Stimulated activated naive CD8-positive, alpha-beta T cell treated with anti-CD3 and anti-CD28 coated beads, Interleukin-15, amount 100 ng/mL, for 72 hours (primary cell): Measurements from ENCODE around the gene ARRB1.

Experiments
- ATAC-seq: fragments of 150-1000 bp; cut with Tn5 transposase; 2 replicates; pipeline ENCODE4 v1.10.0; 2021; ENCODE audit warnings: mild to moderate bottlenecking, moderate library complexity
- DNase-seq, 2 donors: peaks; one replicate each; pipeline ENCODE4 v3.0.0; 2021 to 2022
- H3K27ac Mint-ChIP-seq, 2 donors: one replicate each; pipeline ENCODE4 v1.8.0; 2022; ENCODE audit warnings: mild to moderate bottlenecking in 2 of 2, mixed read lengths in 2 of 2, moderate library complexity in 2 of 2
- H3K27me3 Mint-ChIP-seq: one replicate; pipeline ENCODE4 v1.8.0; 2022; ENCODE audit warnings: mixed read lengths
- H3K4me1 Mint-ChIP-seq: one replicate; pipeline ENCODE4 v1.8.0; 2022; ENCODE audit warnings: mild to moderate bottlenecking, mixed read lengths
- H3K4me3 Mint-ChIP-seq, 2 donors: one replicate each; pipeline ENCODE4 v1.8.0; 2022; ENCODE audit warnings: mild to moderate bottlenecking in 2 of 2, mixed read lengths in 2 of 2, moderate library complexity in 1 of 2
- H3K9me3 Mint-ChIP-seq, 2 donors: one replicate each; pipeline ENCODE4 v1.8.0; 2022; ENCODE audit warnings: mixed read lengths in 2 of 2

Gene ARRB1

DNA sequence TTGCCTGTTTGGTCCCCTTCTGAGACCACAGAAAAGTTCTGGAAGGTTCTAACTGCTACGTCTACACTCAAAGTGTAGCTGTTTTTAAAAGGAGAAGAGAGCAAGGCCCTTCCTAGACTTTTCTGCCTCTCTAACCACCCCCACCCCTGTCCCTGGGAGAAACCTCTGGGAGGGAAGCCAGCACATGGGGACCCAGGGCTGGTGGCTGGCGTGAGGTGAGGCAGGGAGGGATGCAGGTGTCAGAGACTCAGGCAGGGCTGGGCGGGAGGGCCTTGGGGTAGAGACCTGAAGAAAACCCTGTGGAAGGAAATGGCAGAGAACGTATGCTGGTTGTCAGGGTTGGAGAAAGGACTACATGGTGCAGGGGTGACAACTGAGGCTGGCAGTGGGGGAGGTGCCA lies 26.7 kb downstream of the ARRB1 start:
- Mint-ChIP-seq H3K27me3 (no peaks in the 10 kb centered on the region), H3K4me3 (no peak overlapping the region), H3K27ac (peak overlapping the region in 1 of 2 donors; percentile 58), H3K9me3 (no peaks in the 10 kb centered on the region), H3K4me1 (peaks cover 92% of the 10 kb centered on the region)
- DNase-seq (no peak), ATAC-seq (no peak)

DNA sequence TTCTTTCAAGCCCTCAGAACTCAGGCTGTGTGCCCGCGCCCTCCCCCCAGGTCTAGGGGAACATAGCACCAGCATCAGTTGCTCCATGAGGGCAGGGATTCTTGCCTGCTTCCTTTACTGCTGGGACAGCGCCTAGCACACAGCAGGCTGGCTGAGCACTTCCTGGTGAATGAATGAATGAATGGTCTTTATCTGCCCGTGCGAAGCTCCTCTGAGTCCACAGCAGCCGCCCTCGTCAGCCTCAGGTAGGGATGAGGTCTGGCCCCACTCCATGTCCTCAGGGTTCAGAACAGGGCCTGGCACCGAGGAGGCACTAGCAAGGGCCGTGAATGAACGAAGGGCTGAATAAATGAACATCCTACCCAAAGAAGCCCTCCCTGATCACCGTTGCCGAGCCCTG lies 27.3 kb downstream of the ARRB1 start:
- H3K4me1 Mint-ChIP-seq: peaks cover 92% of the 10 kb centered on the region
- H3K9me3 Mint-ChIP-seq: no peaks in the 10 kb centered on the region
- H3K27ac Mint-ChIP-seq: peak overlapping the region in 1 of 2 donors; percentile 55
- H3K27me3 Mint-ChIP-seq: no peaks in the 10 kb centered on the region
- H3K4me3 Mint-ChIP-seq: no peak overlapping the region
- DNase-seq (no peak), ATAC-seq (no peak)

DNA sequence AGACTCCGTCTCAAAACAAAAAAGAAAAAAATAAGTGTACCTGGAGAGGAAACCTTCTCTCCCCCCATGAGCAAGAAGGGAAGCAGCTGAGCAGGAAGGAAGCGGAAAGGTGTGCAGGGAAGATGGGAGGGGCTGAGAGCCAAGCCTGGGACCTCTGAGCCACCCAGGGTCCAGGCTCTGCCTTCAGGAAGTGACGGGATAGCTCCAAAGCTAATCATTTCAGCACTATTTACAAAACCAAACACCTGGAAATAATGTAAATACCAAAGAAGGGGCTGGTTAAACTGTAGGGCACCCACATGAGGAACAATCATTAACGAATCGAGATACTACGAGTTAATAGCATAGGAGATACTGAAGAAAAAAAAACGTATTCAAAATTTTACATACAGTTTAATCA lies 27.9 kb downstream of the ARRB1 start:
- H3K27ac Mint-ChIP-seq: peak overlapping the region in 1 of 2 donors; percentile 19
- ATAC-seq (no peak), DNase-seq (no peak)
- peak overlapping the region; percentile 17 to 27 for H3K4me3 Mint-ChIP-seq
- no peaks in the 10 kb centered on the region for H3K27me3 Mint-ChIP-seq
- H3K9me3 Mint-ChIP-seq: no peaks in the 10 kb centered on the region
- H3K4me1 Mint-ChIP-seq: peaks cover 90% of the 10 kb centered on the region

DNA sequence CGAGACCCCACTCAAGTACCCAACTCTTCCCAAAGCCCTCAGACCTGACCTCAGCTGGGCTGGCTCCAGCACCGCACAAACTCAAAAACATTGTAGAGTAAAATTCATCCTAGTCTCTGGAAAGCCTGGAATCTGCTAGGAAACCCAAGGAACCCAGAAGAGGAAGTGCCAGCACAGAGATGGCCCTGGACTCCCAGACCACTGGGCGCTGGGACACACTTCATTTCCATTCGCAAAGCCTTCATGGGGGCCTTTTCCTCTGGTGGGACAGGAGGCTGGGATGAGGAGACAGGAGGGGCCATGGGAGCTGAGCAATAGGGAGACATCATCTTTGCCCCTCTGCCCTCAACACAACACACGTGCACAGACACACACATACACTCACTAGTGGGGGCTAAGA lies 30.8 kb downstream of the ARRB1 start:
- Mint-ChIP-seq H3K27ac (no peak overlapping the region), H3K4me3 (no peak overlapping the region), H3K9me3 (no peaks in the 10 kb centered on the region), H3K27me3 (no peaks in the 10 kb centered on the region), H3K4me1 (peaks cover 85% of the 10 kb centered on the region)
- DNase-seq (no peak), ATAC-seq (no peak)

DNA sequence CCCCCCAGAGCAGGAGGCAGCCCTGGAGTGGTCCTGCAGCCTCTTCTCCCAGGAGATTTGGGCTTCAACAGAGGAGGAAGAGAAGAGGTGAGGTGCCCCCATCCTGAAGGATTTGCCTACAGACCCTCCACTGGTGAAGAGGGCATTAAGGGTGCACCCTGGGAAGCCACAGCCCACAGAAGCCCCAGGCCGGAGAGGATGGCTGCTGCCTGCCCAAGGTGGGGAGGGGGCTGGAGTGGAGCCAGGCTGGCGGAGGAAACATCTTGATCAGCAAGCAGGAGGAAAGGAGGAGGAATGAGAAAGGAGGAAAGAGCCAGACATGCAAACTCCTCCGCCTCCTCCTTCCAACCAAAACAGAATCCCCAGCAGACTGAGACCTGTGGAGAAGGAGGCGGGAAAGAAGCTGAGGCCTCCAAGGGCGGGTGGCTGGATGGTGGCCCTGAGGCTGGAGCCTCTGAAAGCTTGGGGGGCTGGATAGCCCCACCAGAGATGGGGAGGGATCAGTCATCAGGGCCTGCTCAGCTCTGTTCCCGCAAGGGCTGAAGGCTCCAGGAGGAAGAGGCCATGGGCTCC lies 31.3 kb downstream of the ARRB1 start:
- H3K4me1 Mint-ChIP-seq: peaks cover 85% of the 10 kb centered on the region
- ATAC-seq: no peak

DNA sequence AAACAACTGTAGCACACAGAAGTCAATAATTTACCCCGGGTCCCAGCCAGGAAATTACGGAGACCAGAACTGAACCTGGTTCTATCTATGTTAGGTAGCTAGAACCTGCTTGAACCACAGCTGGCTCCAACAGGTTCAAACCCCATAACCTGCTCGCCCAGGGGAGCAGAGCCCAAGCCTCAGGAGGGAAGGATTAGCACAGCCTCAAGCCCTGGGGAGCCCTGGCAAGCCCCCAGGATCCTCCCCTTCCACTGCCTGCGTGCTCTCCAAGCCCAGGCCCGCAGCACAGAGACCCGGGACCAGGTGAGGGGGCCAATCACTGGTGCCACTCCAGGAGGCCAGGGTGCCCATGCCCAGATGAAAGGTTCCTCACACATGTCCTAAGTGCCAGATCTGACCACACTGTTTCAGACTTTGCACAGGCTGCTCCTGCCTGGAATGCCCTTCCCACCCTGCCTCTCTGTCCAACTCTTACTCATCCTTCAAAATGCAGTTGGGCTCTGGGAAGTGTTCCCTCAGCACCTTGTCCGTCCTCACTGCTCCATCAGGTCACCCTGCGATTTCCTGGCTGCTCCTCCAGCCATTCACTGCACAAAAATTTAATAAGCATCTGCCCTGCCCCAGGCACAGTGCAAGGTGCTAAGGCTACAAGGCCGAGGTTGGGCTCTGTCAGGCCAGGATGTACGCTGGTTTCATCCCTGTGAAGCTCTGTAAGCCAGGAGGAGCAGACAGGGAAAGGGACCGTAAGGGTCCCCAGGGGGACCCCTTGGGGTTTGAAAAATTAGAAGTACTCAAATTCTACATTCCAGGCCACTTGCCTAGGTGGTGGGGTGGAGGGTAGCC lies 32.2 kb downstream of the ARRB1 start:
- Mint-ChIP-seq H3K27me3 (no peaks in the 10 kb centered on the region), H3K9me3 (no peaks in the 10 kb centered on the region), H3K4me3 (no peak overlapping the region), H3K27ac (peak overlapping the region; percentile 17 to 46), H3K4me1 (peaks cover 77% of the 10 kb centered on the region)
- DNase-seq (no peak), ATAC-seq (no peak)

More for the DNA sequence above, 31.3 kb downstream of the ARRB1 start:
- Mint-ChIP-seq H3K4me3 (no peak overlapping the region), H3K27ac (peak overlapping the region in 1 of 2 donors; percentile 8), H3K9me3 (no peaks in the 10 kb centered on the region), H3K27me3 (no peaks in the 10 kb centered on the region)
- no peak for DNase-seq

DNA sequence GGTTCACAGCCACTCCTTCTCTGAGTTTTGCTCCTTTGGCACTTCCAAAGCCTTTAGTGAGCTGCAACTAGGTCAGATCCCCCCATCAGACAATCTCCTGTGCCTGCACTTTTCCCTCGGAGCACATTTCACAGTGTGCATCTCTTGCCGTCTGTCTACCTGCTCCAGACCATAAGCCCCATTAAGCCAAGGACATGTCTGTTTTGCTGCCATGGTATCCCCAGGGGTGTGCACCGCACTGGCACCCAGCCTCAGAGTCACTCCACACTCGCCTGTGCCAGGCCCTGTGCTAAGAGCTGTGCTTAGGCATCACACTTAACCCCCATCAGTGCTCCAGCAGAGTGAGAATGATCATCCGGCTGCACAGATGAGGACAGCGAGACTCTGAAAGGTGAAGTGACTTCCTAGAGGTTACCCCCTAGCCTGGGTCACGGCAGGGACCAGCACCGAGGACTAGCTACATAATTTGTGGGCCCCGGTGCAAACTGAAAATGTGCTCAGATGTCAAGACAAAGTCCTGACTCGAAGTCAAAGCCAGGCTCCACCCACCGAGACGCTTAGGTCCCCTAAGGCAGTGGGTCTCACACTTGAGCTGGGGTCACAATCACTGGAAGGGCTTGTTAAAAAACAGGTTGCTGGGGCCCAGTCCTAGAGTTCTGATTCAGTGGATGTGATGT lies 33.9 kb downstream of the ARRB1 start:
- Mint-ChIP-seq H3K9me3 (no peaks in the 10 kb centered on the region), H3K4me1 (peaks cover 73% of the 10 kb centered on the region), H3K27ac (peak overlapping the region in 1 of 2 donors; percentile 72), H3K27me3 (no peaks in the 10 kb centered on the region), H3K4me3 (no peak overlapping the region)
- ATAC-seq (peak; percentile 37), DNase-seq (no peak)

DNA sequence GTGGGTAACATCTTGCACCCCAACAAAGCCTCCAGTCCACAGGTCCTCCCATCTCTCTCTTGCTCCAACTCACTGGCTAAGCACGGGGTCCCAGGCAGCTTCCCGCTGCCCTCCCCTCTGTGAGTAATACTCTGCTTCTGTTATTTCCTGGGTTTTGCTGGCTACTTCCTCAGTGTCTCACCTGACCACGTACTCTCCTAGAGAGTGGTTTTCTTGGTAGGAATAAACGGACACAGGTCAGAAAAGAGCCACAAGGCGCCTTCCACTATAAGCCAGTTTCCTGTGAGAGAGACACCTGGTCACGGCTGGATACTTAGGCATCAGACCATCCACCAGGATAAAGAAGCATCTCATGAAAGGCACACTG lies 36.0 kb downstream of the ARRB1 start:
- Mint-ChIP-seq H3K4me1 (peaks cover 61% of the 10 kb centered on the region), H3K27ac (no peak overlapping the region), H3K4me3 (no peak overlapping the region), H3K27me3 (no peaks in the 10 kb centered on the region), H3K9me3 (no peaks in the 10 kb centered on the region)
- ATAC-seq: no peak
- DNase-seq: no peak

DNA sequence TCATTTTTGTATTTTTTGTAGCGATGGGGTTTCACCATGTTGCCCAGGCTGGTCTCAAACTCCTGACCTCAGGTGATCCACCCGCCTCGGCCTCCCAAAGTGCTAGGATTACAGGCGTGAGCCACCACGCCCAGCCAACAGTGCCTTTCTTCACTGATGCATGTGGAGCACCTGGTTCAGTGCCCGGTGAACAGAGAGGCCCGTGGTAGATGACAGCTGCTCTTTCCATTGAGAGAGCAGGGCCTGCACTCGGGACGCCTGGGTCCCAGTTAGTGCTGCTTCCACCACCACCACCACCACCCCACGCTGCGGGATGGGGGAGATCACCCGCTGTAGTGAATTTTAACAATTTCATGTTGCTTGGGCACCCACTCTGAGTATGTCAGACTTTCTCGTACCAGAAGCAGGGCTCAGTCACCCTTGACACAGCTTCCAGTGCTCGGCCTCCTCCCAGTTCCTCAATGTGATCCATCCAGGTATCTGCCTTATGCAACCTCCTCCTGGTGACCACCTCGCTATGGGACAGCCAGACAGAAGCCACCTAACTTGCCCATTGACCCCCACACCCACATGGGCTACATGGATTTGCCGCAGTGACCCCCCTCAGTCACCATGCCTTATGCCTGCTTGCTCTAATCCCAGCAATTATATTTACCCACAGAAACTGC lies 36.6 kb downstream of the ARRB1 start:
- ATAC-seq (no peak), DNase-seq (no peak)
- Mint-ChIP-seq H3K27ac (no peak overlapping the region), H3K4me3 (no peak overlapping the region), H3K27me3 (no peaks in the 10 kb centered on the region), H3K4me1 (peaks cover 56% of the 10 kb centered on the region), H3K9me3 (no peaks in the 10 kb centered on the region)

DNA sequence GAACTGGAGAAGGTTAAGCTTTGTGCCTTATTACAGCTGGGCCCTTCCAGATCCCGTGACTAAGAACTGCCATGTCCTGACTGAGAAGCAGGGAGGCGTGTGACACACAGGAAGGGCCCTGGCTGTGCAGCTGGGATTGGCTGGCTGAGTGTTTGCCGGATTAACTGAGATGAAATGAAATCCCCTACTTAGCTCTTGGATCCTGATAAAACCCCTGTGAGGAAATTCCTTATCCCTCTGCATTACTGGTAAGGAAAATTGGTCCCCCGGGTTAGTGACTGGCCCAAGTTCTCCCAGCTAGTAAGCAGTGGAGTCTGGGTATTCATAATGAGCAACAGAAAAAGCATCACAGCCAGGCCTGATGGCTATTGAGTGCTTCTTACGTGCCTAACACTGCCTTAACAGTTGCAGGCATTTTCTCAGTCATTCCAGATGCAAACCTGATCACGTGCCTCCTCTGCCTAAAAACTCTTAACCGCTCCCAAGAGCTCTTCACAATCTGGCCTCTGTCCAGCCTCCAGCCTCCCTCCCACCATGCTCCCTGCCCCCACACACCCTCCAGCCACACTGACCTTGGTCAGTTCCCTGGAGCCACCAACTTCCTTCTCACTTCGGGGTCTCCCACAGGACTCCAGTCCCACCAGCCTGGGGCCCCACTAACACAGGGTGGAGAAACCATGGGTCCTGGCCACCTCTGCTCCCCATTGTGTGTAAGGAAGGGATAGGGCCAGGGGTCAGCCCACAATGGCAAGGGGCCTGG lies 37.8 kb downstream of the ARRB1 start:
- H3K27me3 Mint-ChIP-seq: no peaks in the 10 kb centered on the region
- no peak for DNase-seq
- ATAC-seq: no peak

DNA sequence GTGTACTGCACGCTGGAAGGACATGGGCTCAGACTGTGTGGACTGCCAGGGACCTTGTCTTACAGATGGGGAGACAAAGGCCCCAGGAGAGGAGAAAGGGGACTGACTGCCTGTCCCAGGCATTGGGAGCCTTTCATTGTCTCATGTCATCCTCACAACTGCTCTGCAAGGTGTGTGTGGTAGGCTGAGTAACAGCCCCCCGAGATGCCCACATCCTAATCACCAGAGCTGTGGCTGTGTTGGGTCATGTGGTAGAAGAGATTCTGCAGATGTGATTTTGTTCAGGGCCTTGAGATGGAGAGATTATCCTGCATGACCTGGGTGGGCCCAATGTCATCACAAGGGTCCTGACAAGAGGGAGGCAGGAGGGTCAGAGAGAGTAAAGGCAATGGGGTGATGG lies 39.1 kb downstream of the ARRB1 start:
- Mint-ChIP-seq H3K27ac (peak overlapping the region; percentile 19 to 62), H3K9me3 (no peaks in the 10 kb centered on the region), H3K4me1 (peaks cover 33% of the 10 kb centered on the region), H3K4me3 (no peak overlapping the region), H3K27me3 (no peaks in the 10 kb centered on the region)
- ATAC-seq (no peak), DNase-seq (no peak)

More for the DNA sequence above, 37.8 kb downstream of the ARRB1 start:
- Mint-ChIP-seq H3K4me3 (no peak overlapping the region), H3K4me1 (peaks cover 45% of the 10 kb centered on the region), H3K9me3 (no peaks in the 10 kb centered on the region), H3K27ac (no peak overlapping the region)

DNA sequence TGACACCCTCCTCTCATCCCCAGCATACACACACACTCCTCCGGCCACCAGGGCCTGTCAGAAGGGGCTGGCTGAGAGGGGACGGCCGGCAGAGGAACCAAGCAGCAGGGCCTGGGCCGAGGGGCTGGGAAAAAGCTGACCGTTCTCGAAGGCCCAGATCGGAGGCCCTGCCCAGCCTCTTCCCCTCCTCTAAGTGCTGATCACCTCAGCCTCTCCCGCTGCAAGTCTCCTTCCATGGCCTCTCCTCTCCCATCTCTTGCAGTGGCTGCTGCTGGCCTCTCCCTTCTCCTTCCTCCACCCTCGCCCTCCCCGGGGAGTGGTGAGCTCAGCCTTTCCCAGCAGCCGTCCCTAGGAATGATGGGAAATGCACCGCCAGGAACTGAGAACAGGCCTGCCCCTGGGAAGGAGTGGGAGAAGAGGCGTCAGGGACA lies 39.6 kb downstream of the ARRB1 start:
- H3K9me3 Mint-ChIP-seq: no peaks in the 10 kb centered on the region
- peaks cover 34% of the 10 kb centered on the region for H3K4me1 Mint-ChIP-seq
- ATAC-seq: no peak
- DNase-seq: no peak
- H3K4me3 Mint-ChIP-seq: no peak overlapping the region
- no peaks in the 10 kb centered on the region for H3K27me3 Mint-ChIP-seq
- H3K27ac Mint-ChIP-seq: no peak overlapping the region

DNA sequence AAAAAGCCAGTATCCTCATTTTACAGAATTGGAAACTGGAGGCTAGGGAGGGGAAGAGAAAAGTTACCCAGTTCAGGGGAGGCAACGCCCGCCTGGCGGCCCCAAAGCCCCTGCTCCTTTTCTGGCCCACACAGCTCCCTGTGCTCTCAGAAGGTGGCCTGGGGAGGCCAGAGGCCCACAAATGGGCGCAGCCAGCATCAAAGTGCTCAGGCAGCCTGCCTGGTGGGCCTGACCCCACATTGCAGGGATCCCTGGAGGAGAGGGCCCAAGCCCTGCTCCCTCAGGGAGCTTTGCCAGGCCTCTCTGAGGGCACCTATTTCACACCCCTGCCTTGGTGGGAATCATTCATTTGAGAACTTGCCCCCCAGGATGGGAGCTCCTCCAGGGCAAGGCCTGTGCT lies 42.5 kb downstream of the ARRB1 start:
- H3K9me3 Mint-ChIP-seq: no peaks in the 10 kb centered on the region
- H3K4me3 Mint-ChIP-seq: no peak overlapping the region
- H3K4me1 Mint-ChIP-seq: peaks cover 37% of the 10 kb centered on the region
- DNase-seq (no peak), ATAC-seq (no peak)
- H3K27ac Mint-ChIP-seq: peak overlapping the region in 1 of 2 donors; percentile 73
- H3K27me3 Mint-ChIP-seq: no peaks in the 10 kb centered on the region

DNA sequence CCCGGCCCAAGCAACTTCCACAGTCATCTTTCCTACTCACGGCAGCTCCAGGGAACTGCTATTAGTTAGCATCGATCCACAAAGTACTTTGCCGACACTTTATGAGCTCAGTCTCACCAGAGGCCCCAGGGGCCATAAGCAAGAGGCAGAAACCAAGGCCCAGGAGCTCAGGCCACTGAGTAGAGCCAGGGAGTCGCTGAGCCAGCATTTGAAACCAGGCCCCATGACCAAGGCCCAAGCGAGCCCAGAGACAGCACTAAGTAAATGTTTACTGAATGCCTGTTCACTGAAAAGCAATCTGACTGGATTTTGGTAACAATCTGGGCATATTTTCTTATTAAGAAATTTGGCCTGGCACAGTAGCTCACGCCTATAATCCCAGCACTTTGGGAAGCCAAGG lies 43.3 kb downstream of the ARRB1 start:
- Mint-ChIP-seq H3K9me3 (no peaks in the 10 kb centered on the region), H3K27ac (peak overlapping the region in 1 of 2 donors; percentile 43), H3K4me1 (peaks cover 36% of the 10 kb centered on the region), H3K4me3 (no peak overlapping the region), H3K27me3 (no peaks in the 10 kb centered on the region)
- no peak for DNase-seq
- ATAC-seq: no peak

DNA sequence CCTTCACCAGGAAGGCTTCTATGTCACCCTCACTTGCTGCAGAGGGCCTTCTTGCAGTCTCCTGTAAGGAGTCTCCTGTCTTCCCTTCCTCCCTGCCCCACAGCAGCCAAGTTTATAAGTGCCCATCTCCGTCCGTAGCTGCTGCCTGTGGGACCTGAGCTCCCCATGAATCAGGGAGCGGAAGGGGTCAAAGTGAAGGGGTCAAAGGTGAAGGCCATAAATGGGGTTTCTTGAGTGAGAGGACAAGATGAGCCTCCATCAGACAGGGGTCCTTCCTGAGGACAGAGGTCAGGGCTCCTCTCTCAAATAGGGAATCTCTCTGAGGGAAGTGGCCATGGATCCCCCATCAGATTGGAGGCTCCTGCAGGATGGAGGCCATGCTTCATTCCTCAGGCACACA lies 44.4 kb downstream of the ARRB1 start:
- ATAC-seq: no peak
- H3K9me3 Mint-ChIP-seq: no peaks in the 10 kb centered on the region

More for the DNA sequence above, 44.4 kb downstream of the ARRB1 start:
- Mint-ChIP-seq H3K4me1 (peaks cover 32% of the 10 kb centered on the region), H3K27ac (peak overlapping the region; percentile 43 to 63), H3K4me3 (no peak overlapping the region), H3K27me3 (no peaks in the 10 kb centered on the region)
- no peak for DNase-seq
